Fibroblast of lung (primary cell): ENCODE results near the gene NR5A1.

ENCODE experiments used
- EZH2 ChIP-seq: IDR thresholded peaks from 2 replicates; pipeline ENCODE4 v1.5.1; 2012; ENCODE audit warnings: low read length, control low read depth, mild to moderate bottlenecking; ENCODE audit errors: missing control alignments
- TF ChIP-seq, protein P1 (sequence below), 2 donors: IDR thresholded peaks in 1 of 2; conservative IDR thresholded peaks in 1 of 2; 1 replicate in 1 of 2; 2 replicates in 1 of 2; pipeline ENCODE4 v1.5.1; 2011 to 2012; ENCODE audit warnings: low read length in 2 of 2, control low read depth in 1 of 2, inconsistent platforms in 1 of 2, low read depth in 1 of 2, mild to moderate bottlenecking in 1 of 2

DNA sequence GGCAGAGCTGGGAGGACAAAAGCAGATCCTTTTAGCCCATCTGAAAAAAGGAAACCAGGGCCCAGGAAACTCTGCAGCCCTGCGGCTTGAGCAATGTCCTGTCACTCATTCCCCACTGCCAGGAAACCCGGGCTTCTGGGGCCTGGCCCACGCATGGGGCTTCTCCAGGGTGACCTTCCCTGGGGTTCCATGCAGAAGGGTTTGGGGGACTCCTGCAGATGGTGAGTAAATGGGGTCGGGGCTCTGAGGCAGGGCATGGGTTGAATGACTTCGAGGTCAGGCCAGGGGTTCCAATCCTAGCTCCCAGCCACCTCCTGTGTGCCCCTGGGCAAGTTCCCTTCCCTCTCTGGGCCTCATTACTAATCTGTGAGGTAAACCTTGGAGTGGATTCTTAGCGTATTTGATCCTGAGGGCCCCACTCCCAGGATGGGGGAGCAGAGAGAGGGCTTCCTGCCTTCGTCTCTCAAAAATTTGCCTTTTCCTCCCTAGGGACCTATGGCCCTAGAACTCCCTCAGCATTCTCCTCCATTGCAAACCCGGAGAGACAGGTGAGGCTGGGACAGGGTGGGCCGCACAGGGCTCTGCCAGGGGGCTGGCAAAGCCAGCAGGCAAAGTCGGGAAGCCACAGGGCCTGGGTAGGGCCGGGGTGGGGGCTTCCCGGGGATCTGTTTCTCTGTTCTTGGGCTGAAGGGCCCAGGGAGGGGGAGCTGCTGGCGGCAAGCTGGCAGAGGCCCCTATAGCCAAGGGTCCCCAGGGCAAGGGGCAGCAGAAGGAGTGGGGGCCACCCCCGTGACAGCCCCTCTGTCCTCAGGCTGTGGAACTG lies 31.1 kb downstream of the NR5A1 start:
- TF ChIP-seq, protein P1, sequence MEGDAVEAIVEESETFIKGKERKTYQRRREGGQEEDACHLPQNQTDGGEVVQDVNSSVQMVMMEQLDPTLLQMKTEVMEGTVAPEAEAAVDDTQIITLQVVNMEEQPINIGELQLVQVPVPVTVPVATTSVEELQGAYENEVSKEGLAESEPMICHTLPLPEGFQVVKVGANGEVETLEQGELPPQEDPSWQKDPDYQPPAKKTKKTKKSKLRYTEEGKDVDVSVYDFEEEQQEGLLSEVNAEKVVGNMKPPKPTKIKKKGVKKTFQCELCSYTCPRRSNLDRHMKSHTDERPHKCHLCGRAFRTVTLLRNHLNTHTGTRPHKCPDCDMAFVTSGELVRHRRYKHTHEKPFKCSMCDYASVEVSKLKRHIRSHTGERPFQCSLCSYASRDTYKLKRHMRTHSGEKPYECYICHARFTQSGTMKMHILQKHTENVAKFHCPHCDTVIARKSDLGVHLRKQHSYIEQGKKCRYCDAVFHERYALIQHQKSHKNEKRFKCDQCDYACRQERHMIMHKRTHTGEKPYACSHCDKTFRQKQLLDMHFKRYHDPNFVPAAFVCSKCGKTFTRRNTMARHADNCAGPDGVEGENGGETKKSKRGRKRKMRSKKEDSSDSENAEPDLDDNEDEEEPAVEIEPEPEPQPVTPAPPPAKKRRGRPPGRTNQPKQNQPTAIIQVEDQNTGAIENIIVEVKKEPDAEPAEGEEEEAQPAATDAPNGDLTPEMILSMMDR (conservative IDR thresholded peaks at IDR 0.05 in 1 of 2, IDR thresholded peaks at IDR 0.05 in 1 of 2; ENCODE audit: low read depth in 1 of 2, low read length in 2 of 2) = no peak
- no peak for TF ChIP-seq EZH2
